Neural progenitor cell (in vitro differentiated cells): Measurements from ENCODE around the gene TMPRSS6. TPM values are rescaled to one million over a fixed set of nuclear protein-coding genes. Genes with fewer than 3 reads are reported as not detected.

Experiments used
- DNase-seq: peaks from one replicate; pipeline ENCODE4 v3.0.0-alpha.2; 2016; ENCODE audit warnings: low spot score
- H2AFZ ChIP-seq: fragments of 200-600 bp; sonication (generic); replicated peaks from 2 replicates; pipeline ENCODE4 v1.6.1; 2016; ENCODE audit warnings: antibody characterized with exemption
- H3F3A ChIP-seq: fragments of 200-600 bp; sonication (generic); 2 replicates; pipeline ENCODE4 v1.6.1; 2016; ENCODE audit warnings: antibody characterized with exemption, low read depth
- H3K27ac ChIP-seq: fragments of 200-600 bp; sonication (generic); 2 replicates; pipeline ENCODE4 v1.5.1; 2016; ENCODE audit warnings: mild to moderate bottlenecking
- H3K27me3 ChIP-seq: fragments of 200-600 bp; sonication (generic); 2 replicates; pipeline ENCODE4 v1.6.1; 2016; ENCODE audit warnings: mild to moderate bottlenecking, moderate library complexity
- H3K36me3 ChIP-seq: fragments of 200-600 bp; sonication (generic); 2 replicates; pipeline ENCODE4 v1.5.1; 2016
- H3K4me1 ChIP-seq: fragments of 200-600 bp; sonication (generic); 2 replicates; pipeline ENCODE4 v1.6.1; 2016; ENCODE audit warnings: mixed run types
- H3K4me2 ChIP-seq: fragments of 200-600 bp; sonication (generic); 2 replicates; pipeline ENCODE4 v1.6.1; 2016
- H3K4me3 ChIP-seq: fragments of 200-600 bp; sonication (generic); 2 replicates; pipeline ENCODE4 v1.5.1; 2016
- H3K79me2 ChIP-seq: fragments of 200-600 bp; sonication (generic); 2 replicates; pipeline ENCODE4 v1.6.1; 2016; ENCODE audit warnings: low read depth
- H3K9ac ChIP-seq: fragments of 200-600 bp; sonication (generic); 2 replicates; pipeline ENCODE4 v1.6.1; 2016
- H3K9me3 ChIP-seq: fragments of 200-600 bp; sonication (generic); 2 replicates; pipeline ENCODE4 v1.5.1; 2016; ENCODE audit warnings: low read depth
- H4K20me1 ChIP-seq: fragments of 200-600 bp; sonication (generic); 2 replicates; pipeline ENCODE4 v1.6.1; 2016; ENCODE audit warnings: low read depth
- H3K27ac Mint-ChIP-seq: 3 replicates; pipeline ENCODE4 v1.8.0; 2021; ENCODE audit warnings: mixed read lengths
- H3K27me3 Mint-ChIP-seq: 2 replicates; pipeline ENCODE4 v1.8.0; 2022; ENCODE audit warnings: low read depth, mild to moderate bottlenecking, inconsistent platforms, moderate library complexity, mixed read lengths; ENCODE audit not compliant: insufficient read depth
- H3K36me3 Mint-ChIP-seq: 3 replicates; pipeline ENCODE4 v1.8.0; 2021; ENCODE audit warnings: mixed read lengths
- H3K4me1 Mint-ChIP-seq: 3 replicates; pipeline ENCODE4 v1.8.0; 2021; ENCODE audit warnings: mixed read lengths
- H3K4me3 Mint-ChIP-seq: 3 replicates; pipeline ENCODE4 v1.8.0; 2021; ENCODE audit warnings: mild to moderate bottlenecking, moderate library complexity, mixed read lengths
- H3K9me3 Mint-ChIP-seq: 3 replicates; pipeline ENCODE4 v1.8.0; 2020; ENCODE audit warnings: mixed read lengths
- EZH2 ChIP-seq: fragments of 200-600 bp; sonication (generic); IDR thresholded peaks from 2 replicates; pipeline ENCODE4 v1.6.1; 2017; ENCODE audit warnings: antibody characterized with exemption, mild to moderate bottlenecking, moderate library complexity
- EZH2phosphoT487 ChIP-seq: fragments of 200-600 bp; sonication (generic); IDR thresholded peaks from 2 replicates; pipeline ENCODE4 v1.6.1; 2017; ENCODE audit warnings: antibody characterized with exemption
- total RNA-seq: library from RNA; depleted of rRNA; stranded (reverse); fragments of >200 nt; gene quantifications from 2 replicates; pipeline ENCODE4 v1.2.3, GENCODE V29; 2015; ENCODE audit warnings: low replicate concordance
- TF ChIP-seq, protein P1 (sequence below): fragments of 200-600 bp; sonication (generic); IDR thresholded peaks from 2 replicates; pipeline ENCODE4 v1.5.1; 2017; ENCODE audit warnings: antibody characterized with exemption, mild to moderate bottlenecking

TMPRSS6 gene
- total RNA-seq, 1 donor from 2014 or later = not detected

DNA sequence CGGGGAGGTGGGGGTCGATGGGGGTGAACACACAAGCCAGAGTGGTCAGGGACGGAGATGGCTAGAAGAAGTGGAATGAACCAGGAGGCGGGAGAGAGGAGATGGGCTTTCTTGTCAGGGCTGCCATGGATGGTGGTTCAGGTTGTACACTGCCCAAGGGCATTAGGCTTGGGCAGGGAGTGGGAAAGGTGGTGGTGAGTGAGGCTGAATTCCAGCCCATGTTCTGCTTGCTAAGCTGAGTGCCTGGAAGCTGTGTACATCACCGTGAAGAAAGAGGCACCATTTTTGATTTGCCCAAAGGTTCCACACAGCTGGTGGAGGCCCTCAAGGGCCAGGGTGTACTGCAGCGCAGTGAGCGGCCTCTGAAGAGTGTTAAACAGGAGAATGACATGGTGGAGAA is 23.3 kb upstream of the TMPRSS6 start:
- Histone ChIP-seq H3K9ac (no peak overlapping the region), H3F3A (no peaks in the 10 kb centered on the region), H3K27me3 (no peaks in the 10 kb centered on the region), H3K36me3 (no peaks in the 10 kb centered on the region), H2AFZ (no peak overlapping the region), H3K4me2 (no peak overlapping the region), H3K27ac (no peak overlapping the region), H3K9me3 (no peaks in the 10 kb centered on the region), H4K20me1 (no peaks in the 10 kb centered on the region), H3K79me2 (no peaks in the 10 kb centered on the region), H3K4me3 (no peak overlapping the region), H3K4me1 (peaks cover under 1% of the 10 kb centered on the region)
- Mint-ChIP-seq H3K4me3 (peak overlapping the region; percentile 20), H3K36me3 (no peaks in the 10 kb centered on the region), H3K9me3 (no peaks in the 10 kb centered on the region), H3K27me3 (peaks cover 7% of the 10 kb centered on the region), H3K27ac (peak overlapping the region; percentile 67), H3K4me1 (peaks cover 13% of the 10 kb centered on the region)
- no peak for DNase-seq
- TF ChIP-seq EZH2 = no peak
- TF ChIP-seq EZH2phosphoT487 = no peak
- TF ChIP-seq, protein P1, sequence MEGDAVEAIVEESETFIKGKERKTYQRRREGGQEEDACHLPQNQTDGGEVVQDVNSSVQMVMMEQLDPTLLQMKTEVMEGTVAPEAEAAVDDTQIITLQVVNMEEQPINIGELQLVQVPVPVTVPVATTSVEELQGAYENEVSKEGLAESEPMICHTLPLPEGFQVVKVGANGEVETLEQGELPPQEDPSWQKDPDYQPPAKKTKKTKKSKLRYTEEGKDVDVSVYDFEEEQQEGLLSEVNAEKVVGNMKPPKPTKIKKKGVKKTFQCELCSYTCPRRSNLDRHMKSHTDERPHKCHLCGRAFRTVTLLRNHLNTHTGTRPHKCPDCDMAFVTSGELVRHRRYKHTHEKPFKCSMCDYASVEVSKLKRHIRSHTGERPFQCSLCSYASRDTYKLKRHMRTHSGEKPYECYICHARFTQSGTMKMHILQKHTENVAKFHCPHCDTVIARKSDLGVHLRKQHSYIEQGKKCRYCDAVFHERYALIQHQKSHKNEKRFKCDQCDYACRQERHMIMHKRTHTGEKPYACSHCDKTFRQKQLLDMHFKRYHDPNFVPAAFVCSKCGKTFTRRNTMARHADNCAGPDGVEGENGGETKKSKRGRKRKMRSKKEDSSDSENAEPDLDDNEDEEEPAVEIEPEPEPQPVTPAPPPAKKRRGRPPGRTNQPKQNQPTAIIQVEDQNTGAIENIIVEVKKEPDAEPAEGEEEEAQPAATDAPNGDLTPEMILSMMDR = no peak

DNA sequence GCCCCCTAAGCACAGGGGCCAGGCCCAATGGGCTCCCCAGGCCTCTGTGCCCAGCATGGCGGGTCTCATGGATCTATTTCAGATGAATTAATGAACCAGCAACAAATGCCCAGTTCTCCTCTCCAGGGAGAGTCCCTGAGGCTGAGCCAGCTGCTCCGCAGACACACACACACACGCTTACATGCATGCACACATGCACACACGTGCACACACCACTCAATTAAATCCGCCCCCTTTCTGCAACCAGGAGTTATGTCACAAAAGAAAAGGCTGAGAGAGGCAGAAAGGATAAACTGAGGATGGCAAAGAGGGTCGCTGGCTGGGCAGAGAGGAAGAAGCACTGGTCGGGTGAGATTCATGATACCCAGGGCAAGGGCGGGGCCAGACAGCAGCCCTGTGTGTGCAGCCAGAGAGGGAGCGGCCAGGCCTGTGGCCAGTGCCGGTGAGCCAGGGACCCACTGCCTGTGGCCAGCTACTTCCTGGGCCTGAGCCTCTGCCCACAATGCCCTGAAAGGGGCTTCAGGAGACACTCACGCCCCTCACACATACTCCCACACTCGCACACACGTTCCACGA is 20.4 kb upstream of the TMPRSS6 start:
- no peak overlapping the region for H3K4me3 Mint-ChIP-seq
- no peaks in the 10 kb centered on the region for H3K9me3 Mint-ChIP-seq
- Histone ChIP-seq H3K27ac (no peak overlapping the region), H3K9me3 (no peaks in the 10 kb centered on the region), H3K4me3 (no peak overlapping the region), H4K20me1 (no peaks in the 10 kb centered on the region), H3K36me3 (no peaks in the 10 kb centered on the region), H3F3A (no peaks in the 10 kb centered on the region), H3K79me2 (no peaks in the 10 kb centered on the region), H3K9ac (no peak overlapping the region), H3K4me1 (peaks cover 7% of the 10 kb centered on the region), H3K4me2 (no peak overlapping the region), H2AFZ (no peak overlapping the region), H3K27me3 (no peaks in the 10 kb centered on the region)
- no peak for DNase-seq
- H3K4me1 Mint-ChIP-seq = peaks cover 23% of the 10 kb centered on the region
- peaks cover 9% of the 10 kb centered on the region for H3K27me3 Mint-ChIP-seq
- H3K36me3 Mint-ChIP-seq = no peaks in the 10 kb centered on the region
- H3K27ac Mint-ChIP-seq = no peak overlapping the region
- TF ChIP-seq, protein P1 = no peak
- TF ChIP-seq EZH2phosphoT487 (no peak), EZH2 (no peak)

DNA sequence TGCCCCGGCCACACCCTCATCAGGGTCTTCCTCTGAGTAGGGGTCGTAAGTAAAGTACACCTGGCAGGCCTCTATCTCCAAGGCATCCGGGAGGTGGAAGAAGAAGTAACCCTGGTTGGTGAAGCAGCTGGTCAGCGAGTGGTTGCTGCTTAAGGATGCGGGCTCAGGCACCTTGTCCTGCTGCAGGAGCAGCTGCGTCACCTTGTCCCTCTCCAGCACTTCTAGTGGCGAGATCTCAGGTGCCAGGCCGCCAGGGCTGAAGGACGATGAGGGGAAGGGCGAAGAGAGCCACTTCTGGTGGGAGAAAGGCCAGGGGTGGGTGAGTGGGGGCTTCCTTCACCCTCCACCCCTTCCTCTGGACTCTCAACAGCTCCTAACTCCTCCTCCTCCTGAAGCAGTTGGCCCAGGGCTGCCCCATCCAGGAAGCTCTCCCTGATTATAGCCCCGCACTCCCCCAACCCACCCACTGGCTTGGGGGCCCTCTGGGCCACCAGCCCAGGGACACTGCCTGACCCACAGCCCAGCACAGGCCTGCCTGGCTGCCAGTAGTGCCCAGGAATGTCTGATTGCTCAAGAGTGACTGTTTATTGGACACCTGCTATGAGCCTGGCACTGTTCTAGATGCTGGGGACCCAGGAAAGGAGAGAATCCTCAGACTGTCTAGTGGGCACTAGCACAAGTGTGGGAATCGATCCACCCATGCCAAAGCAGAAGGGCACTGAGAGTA is 19.2 kb upstream of the TMPRSS6 start:
- Histone ChIP-seq H2AFZ (no peak overlapping the region), H4K20me1 (no peaks in the 10 kb centered on the region), H3K9me3 (no peaks in the 10 kb centered on the region), H3F3A (no peaks in the 10 kb centered on the region), H3K4me2 (no peak overlapping the region), H3K27ac (no peak overlapping the region), H3K36me3 (no peaks in the 10 kb centered on the region), H3K4me1 (peaks cover 7% of the 10 kb centered on the region), H3K27me3 (no peaks in the 10 kb centered on the region), H3K9ac (no peak overlapping the region), H3K4me3 (no peak overlapping the region), H3K79me2 (no peaks in the 10 kb centered on the region)
- H3K4me3 Mint-ChIP-seq = no peak overlapping the region
- peaks cover 23% of the 10 kb centered on the region for H3K4me1 Mint-ChIP-seq
- H3K27ac Mint-ChIP-seq = no peak overlapping the region
- H3K9me3 Mint-ChIP-seq = no peaks in the 10 kb centered on the region
- H3K27me3 Mint-ChIP-seq = peaks cover 11% of the 10 kb centered on the region
- no peak for DNase-seq
- TF ChIP-seq EZH2 (no peak), EZH2phosphoT487 (no peak)
- TF ChIP-seq, protein P1 = no peak
- no peaks in the 10 kb centered on the region for H3K36me3 Mint-ChIP-seq
